Gastrocnemius medialis (tissue), 4 donors: ENCODE measurements around the gene KIAA1217. TPM values are rescaled to one million over a fixed set of nuclear protein-coding genes. Genes with fewer than 3 reads are reported as not detected.
A peak's percentile ranks its signal among the peaks of the same experiment; 100 is the strongest.

ENCODE experiments used
- ATAC-seq, 2 donors: fragments of 150-250 bp; one replicate each; pipeline ENCODE4 v1.9.1; 2016
- DNase-seq, 2 donors: peaks; one replicate each; pipeline ENCODE4 v3.0.0-alpha.2; 2019
- H3K27ac ChIP-seq, 4 donors: fragments of 200-600 bp; sonication (generic); 1 replicate in 1 of 4; 2 replicates in 3 of 4; pipeline ENCODE4 v1.5.1; 2016 to 2018; ENCODE audit warnings: mild to moderate bottlenecking in 2 of 4, moderate library complexity in 1 of 4
- H3K27me3 ChIP-seq, 3 donors: fragments of 200-600 bp; sonication (generic) in 2 of 3; 1 replicate in 1 of 3; 2 replicates in 2 of 3; pipeline versions ENCODE4 v1.5.1 to v1.6.0; 2016 to 2019; ENCODE audit warnings: mild to moderate bottlenecking in 1 of 3, moderate library complexity in 1 of 3
- H3K36me3 ChIP-seq, 2 donors: fragments of 200-600 bp; sonication (generic) in 1 of 2; one replicate each; pipeline ENCODE4 v1.5.1; 2017 to 2018
- H3K4me1 ChIP-seq, 2 donors: fragments of 200-600 bp; sonication (generic) in 1 of 2; one replicate each; pipeline ENCODE4 v1.5.1; 2016 to 2017; ENCODE audit warnings: mild to moderate bottlenecking in 2 of 2
- H3K4me3 ChIP-seq, 4 donors: fragments of 200-600 bp; sonication (generic) in 3 of 4; 1 replicate in 1 of 4; 2 replicates in 3 of 4; pipeline ENCODE4 v1.5.1; 2016 to 2019; ENCODE audit warnings: mild to moderate bottlenecking in 2 of 4
- H3K9me3 ChIP-seq, 3 donors: fragments of 200-600 bp; sonication (generic) in 2 of 3; 1 replicate in 1 of 3; 2 replicates in 2 of 3; pipeline ENCODE4 v1.5.1; 2016 to 2019
- POLR2A ChIP-seq, 2 donors: fragments of 450-650 bp; IDR thresholded peaks; one replicate each; pipeline ENCODE4 v1.6.1; 2017; ENCODE audit warnings: antibody characterized with exemption in 2 of 2, mild to moderate bottlenecking in 2 of 2, moderate library complexity in 2 of 2
- in situ Hi-C, 4 donors: fragments of 200-750 bp; cut with MboI; loops; one replicate each; pipeline versions ENCODE4 v1.15.0 to v1.8.0; 2017; ENCODE audit warnings: low sequenced_read_pairs in 4 of 4
- intact Hi-C: fragments of 100-400 bp; cut with DNase I; formaldehyde crosslinking; loops from one replicate; pipeline ENCODE4 v1.15.1; 2023; ENCODE audit warnings: low total_unique reads
- total RNA-seq, 4 donors: library from RNA; depleted of rRNA; stranded (reverse); fragments of >200 nt; gene quantifications; one replicate each; pipeline versions ENCODE4 v1.1.0 to v1.2.3, GENCODE V29; 2016
- TF ChIP-seq, protein P1 (sequence below), 5 experiments: fragments of 450-650 bp in 3 of 5; fragments of 200-600 bp in 2 of 5; sonication (generic) in 2 of 5; IDR thresholded peaks in 4 of 5; conservative IDR thresholded peaks in 1 of 5; 1 replicate in 4 of 5; 2 replicates in 1 of 5; pipeline ENCODE4 v1.5.1; 2016 to 2019; ENCODE audit warnings: antibody characterized with exemption in 5 of 5, mild to moderate bottlenecking in 3 of 5, moderate library complexity in 3 of 5

The KIAA1217 gene
- total RNA-seq, 4 donors from 2014 or later = 152 to 266 (median 155) TPM

DNA sequence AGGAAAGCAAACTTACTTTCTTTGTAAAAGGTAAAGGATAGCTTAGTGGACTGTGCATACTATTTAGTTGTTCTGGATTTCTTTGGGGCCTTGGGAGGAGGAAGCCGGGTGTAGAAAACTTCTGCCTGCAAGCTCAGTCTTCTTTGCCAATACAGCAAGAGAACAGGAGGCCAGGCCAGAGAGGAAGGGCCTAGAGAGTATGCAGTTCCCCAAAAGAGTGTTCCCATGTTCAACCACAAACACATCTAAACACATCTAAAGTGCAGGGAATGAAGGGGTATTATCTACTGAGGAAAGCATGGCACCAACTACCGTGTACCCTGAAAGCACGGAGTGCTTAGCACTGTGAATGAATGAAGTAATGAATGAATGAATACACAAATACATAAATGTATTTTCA lies 11.0 kb downstream of the KIAA1217 start:
- in situ Hi-C loops = loop anchor here in 3 of 4 donors (25.0 kb wide), 2 partner anchors 142 to 292 kb away; no protein-coding TSS in a partner anchor
- H3K27me3 ChIP-seq = no peaks in the 10 kb centered on the region
- DNase-seq (no peak), ATAC-seq (no peak)
- H3K9me3 ChIP-seq = no peaks in the 10 kb centered on the region
- H3K36me3 ChIP-seq = peaks cover 0 to 53% of the 10 kb centered on the region in 2 donors
- intact Hi-C loops = no loop called here
- peaks cover 29 to 39% of the 10 kb centered on the region in 2 donors for H3K4me1 ChIP-seq
- H3K27ac ChIP-seq = peak overlapping the region in 1 of 4 donors; percentile 7
- H3K4me3 ChIP-seq = no peak overlapping the region
- TF ChIP-seq, protein P1, sequence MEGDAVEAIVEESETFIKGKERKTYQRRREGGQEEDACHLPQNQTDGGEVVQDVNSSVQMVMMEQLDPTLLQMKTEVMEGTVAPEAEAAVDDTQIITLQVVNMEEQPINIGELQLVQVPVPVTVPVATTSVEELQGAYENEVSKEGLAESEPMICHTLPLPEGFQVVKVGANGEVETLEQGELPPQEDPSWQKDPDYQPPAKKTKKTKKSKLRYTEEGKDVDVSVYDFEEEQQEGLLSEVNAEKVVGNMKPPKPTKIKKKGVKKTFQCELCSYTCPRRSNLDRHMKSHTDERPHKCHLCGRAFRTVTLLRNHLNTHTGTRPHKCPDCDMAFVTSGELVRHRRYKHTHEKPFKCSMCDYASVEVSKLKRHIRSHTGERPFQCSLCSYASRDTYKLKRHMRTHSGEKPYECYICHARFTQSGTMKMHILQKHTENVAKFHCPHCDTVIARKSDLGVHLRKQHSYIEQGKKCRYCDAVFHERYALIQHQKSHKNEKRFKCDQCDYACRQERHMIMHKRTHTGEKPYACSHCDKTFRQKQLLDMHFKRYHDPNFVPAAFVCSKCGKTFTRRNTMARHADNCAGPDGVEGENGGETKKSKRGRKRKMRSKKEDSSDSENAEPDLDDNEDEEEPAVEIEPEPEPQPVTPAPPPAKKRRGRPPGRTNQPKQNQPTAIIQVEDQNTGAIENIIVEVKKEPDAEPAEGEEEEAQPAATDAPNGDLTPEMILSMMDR (IDR thresholded peaks at IDR 0.05 in 4 of 5, conservative IDR thresholded peaks at IDR 0.05 in 1 of 5) = no peak
- TF ChIP-seq POLR2A (IDR thresholded peaks at IDR 0.05) = no peak

GRCh38 chr10:24223341-24223740 lies 14.4 kb downstream of the KIAA1217 start:
- intact Hi-C loops = no loop called here
- Histone ChIP-seq H3K9me3 (no peaks in the 10 kb centered on the region), H3K4me3 (no peak overlapping the region), H3K36me3 (peaks cover 0 to 66% of the 10 kb centered on the region in 2 donors), H3K4me1 (peaks cover 8 to 22% of the 10 kb centered on the region in 2 donors), H3K27me3 (no peaks in the 10 kb centered on the region), H3K27ac (peak overlapping the region in 3 of 4 donors; percentile 34 to 63 (median 59))
- no peak for TF ChIP-seq POLR2A (IDR thresholded peaks at IDR 0.05)
- TF ChIP-seq, protein P1 (IDR thresholded peaks at IDR 0.05 in 4 of 5, conservative IDR thresholded peaks at IDR 0.05 in 1 of 5) = no peak
- in situ Hi-C loops = loop anchor here in 3 of 4 donors (25.0 kb wide), 2 partner anchors 139 to 289 kb away; no protein-coding TSS in a partner anchor
- no peak for DNase-seq
- no peak for ATAC-seq

DNA sequence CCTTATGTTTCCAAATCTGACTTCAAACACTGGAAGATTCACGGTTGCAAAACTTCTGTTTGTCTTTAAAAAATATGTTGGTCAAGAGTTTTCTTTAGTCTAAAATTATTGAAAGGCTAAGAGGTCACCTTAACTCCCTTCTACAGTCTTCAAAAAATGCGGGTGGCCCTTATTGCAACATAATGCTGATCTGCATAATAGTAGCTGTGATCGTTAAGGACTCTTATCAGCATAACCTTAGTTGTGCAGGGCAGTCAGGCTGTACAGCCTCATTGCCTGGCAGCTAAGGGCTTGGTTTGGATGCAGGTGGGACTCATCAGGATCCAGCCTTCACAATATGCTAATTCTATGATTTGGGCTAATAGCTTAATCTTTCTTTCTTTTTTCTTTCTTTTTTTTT lies 15.0 kb downstream of the KIAA1217 start:
- TF ChIP-seq POLR2A (IDR thresholded peaks at IDR 0.05) = no peak
- TF ChIP-seq, protein P1 (IDR thresholded peaks at IDR 0.05 in 4 of 5, conservative IDR thresholded peaks at IDR 0.05 in 1 of 5) = no peak
- no peaks in the 10 kb centered on the region for H3K27me3 ChIP-seq
- no peak overlapping the region for H3K4me3 ChIP-seq
- H3K27ac ChIP-seq = peak overlapping the region in 1 of 4 donors; percentile 41
- H3K4me1 ChIP-seq = peaks cover 8 to 28% of the 10 kb centered on the region in 2 donors
- in situ Hi-C loops = loop anchor here in 3 of 4 donors (25.0 kb wide), 2 partner anchors 138 to 288 kb away; no protein-coding TSS in a partner anchor
- ATAC-seq (no peak), DNase-seq (no peak)
- intact Hi-C loops = no loop called here
- H3K36me3 ChIP-seq = peaks cover 0 to 66% of the 10 kb centered on the region in 2 donors
- H3K9me3 ChIP-seq = no peaks in the 10 kb centered on the region

DNA sequence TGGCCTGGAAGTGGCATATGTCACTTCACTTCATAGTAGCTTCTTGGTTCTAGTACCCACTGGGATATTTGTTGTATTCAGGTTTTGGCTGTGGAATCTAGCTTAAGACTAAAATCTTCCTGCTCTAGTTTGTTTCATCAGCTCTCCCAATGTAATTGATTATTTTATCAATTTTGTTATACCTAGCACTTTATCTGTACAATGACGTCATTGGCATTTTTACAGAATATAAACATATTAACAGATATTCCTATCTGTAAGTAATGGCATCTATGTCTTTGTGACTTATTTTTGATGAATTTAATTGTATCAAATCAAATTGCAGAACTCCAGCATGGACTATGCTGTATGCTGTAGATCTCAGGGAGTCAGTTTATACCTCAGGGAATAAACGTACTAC lies 19.7 kb downstream of the KIAA1217 start:
- no peak overlapping the region for H3K4me3 ChIP-seq
- no peaks in the 10 kb centered on the region for H3K27me3 ChIP-seq
- DNase-seq (no peak), ATAC-seq (no peak)
- H3K9me3 ChIP-seq = no peaks in the 10 kb centered on the region
- TF ChIP-seq POLR2A (IDR thresholded peaks at IDR 0.05) = no peak
- TF ChIP-seq, protein P1 (IDR thresholded peaks at IDR 0.05 in 4 of 5, conservative IDR thresholded peaks at IDR 0.05 in 1 of 5) = no peak
- peaks cover 0 to 26% of the 10 kb centered on the region in 2 donors for H3K36me3 ChIP-seq
- no peak overlapping the region for H3K27ac ChIP-seq
- in situ Hi-C loops = loop anchor here in 1 of 4 donors (25.0 kb wide), 1 partner anchor 134 kb away; no protein-coding TSS in a partner anchor
- H3K4me1 ChIP-seq = peaks cover 12 to 25% of the 10 kb centered on the region in 2 donors
- intact Hi-C loops = no loop called here
